NCI-H1930 (cell line): ENCODE measurements around the gene JAZF1.

Experiments
- DNase-seq, 2 experiments: peaks; one replicate each; lab custom pipeline; 2025; lab: John Stamatoyannopoulos, UW

JAZF1 gene

DNA sequence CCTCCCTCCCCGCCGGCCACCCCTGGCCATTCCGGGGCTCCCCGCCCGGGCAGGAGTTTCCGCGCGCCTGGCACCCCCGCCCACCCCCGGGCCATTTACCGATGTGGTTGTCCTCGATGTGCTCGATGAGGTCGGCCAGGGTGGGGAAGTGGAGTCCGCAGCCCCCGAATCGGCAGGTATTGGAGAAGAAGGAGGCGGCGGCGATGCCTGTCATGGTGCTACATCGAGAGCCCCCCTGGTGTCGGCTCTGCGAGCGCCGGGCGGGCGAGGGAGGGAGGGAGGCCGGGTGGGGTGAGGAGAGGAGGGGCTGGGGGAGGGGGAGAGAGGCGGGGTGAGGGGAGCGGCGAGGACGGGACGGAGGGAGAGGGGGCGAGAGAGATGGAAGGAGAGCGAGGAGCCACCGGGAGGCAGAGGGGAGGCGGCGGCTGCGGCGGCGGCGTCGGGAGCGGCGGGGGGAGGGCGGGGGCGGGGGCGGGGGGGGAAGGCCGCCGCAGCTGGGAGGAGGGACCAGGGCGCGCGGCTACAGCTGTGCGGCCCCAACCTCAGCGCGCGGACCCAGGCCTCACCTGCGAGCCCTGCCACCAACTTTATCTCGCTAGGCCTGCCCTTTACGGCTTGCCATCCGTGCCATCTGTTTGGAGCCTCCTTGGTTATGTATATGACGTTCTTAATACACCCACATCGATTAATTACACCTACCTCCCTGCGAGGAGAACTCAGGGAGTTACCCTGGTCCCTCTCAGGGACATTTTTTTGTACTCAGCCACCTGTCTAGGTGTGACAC, at the start of gene JAZF1:
TSS of gene JAZF1 (minus strand) at position 432 of the 784 bp plus-strand sequence.
- DNase-seq, result peak; percentile 60 to 61

DNA sequence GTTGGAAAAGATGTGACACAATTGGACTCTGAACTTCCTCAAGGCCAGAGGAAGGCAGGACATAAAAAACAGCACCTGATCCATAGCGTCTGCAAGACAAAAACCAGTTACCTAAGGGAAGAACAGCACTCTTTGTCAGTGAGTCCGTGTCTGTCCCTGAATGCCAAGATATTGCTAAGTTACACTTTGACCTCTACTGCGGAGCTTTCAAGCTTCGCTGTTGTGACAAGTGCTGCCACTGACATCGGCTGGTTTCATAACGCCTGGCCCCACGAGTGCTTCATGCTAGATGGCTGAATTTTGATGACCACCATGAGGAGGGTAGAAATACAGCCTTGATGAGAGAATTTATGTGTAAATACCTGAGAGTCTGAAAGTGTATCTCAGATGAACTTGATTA, 49.7 kb upstream of the JAZF1 start:
- no peak for DNase-seq

DNA sequence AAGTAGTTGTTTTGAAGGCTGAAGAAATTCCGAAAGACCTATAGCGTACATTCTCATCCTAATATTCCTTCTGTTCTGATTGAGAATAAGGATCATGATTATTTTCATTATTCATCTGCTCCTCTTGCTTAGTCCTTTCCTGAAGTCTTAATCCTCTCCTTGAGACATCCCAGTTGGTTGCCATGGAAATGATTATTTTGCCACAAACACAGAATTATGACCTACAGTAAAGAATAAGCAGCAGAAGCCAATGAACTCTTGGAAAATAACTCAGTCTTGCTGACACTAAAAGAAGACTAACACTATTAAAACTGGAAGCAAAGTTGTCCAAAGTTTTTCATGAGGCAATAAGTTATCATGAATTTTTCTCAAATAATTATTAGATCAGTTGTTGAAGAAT, 47.8 kb upstream of the JAZF1 start:
- no peak for DNase-seq

DNA sequence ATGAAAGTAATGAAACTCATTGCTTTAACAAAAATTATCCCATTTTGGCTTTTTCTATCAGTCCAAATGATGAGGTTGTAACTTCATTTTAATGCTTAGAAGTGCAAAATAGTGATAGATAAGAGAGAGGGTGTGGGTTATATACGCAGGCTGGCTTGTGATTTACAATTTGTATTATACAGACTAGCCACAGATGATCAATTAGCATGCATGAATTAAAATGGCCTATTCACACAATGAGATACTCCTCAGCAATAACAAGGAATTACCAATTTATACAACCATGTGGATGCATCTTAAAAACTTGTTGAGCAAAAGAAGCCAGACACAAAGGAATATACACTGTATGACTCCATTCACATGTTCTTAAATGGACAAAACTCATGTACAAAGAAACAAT, 45.4 kb upstream of the JAZF1 start:
- no peak for DNase-seq

DNA sequence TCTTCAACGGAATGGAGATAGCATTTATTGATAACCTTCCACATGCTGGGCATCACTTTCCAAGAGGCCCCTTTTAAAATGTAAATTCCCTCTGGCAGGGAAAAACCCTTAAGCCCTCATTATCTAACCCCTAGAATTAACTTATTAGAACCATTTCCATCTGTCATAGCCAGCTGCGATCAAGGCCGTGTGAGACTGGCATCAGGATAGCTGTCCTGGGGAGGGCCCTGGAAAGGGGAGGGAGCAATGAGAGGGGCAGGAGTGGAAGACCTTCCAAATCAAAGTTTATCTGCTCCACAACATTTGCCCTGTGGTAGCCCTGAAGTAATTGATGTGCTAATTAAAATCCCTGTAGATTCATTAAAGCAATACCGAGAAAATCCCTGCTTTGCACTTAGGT, 45.0 kb upstream of the JAZF1 start:
- DNase-seq, result no peak

DNA sequence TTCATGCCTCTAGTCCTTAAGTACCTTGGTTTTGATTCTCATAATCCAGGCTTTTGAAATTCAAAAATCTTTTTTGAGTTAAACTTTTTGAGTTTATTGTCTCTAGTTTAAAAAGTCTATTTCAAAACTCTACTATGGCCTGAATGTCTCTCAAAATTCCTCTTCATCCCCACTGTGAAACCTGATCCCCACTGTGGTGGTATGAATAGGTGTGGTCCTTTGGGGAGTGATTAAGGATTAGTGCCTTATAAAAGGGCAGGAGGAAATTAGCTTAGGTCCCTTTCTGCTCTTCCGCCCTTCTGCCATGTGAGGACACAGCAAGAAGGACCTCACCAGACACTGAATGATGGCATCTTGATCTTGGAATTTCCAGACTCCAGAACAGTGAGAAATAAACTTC, 44.1 kb upstream of the JAZF1 start:
- no peak for DNase-seq

DNA sequence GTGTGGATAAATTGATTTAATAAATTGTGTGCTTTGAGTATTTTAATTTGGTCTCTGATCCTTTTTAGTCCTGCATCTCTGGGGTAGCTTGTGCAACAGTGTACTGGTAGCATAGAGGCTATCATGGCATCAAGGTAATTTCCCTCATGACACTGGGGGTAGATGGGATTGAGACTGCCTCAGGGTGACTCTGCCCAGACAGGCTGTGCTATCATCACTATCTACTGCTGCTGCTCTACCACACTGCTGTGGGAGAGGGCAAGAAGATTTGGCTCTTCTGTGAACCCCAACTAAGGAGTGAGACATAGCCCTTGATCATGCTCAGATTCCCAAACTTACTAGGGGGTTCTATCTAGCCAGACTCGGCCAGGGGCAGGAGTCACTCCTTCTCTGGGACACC, 43.6 kb upstream of the JAZF1 start:
- DNase-seq, result no peak

DNA sequence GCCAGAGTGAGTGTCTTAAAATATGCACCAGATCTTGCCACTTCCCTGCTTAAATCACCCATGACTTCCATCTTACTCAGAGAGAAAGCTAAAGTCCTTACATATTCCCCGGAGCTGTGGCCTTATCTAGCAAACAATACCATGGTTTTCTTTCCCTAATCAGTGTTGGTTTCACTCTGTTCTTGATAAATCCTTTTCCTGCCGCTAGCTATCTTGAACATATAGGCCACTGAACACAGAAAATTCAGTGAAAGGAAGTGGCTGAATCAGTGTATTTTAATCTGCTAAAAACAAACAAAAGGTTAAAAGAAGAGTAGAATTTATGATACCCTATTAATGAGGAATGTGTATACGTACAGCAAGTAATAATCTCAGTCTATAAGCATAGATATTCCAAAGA, 42.0 kb upstream of the JAZF1 start:
- no peak for DNase-seq

DNA sequence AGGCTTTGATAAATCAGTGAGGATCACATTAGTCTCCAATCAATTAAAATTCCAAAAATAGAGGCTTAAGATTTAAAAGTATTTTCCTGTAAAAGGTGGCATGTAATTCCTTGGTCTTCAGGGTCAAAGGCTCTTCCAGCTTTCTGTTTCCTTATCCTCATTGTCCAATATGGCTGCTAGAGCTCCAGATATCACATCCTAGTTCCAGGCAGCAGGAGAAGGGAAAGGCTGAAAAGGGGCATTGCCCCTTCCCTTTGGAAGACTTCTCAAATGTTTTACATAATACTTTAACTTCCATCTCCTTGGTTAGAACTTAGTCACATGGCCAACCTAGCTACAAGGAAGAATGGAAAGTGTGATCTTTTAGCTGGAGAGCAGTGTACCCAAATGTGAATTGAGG, 39.2 kb upstream of the JAZF1 start:
- DNase-seq, result no peak

DNA sequence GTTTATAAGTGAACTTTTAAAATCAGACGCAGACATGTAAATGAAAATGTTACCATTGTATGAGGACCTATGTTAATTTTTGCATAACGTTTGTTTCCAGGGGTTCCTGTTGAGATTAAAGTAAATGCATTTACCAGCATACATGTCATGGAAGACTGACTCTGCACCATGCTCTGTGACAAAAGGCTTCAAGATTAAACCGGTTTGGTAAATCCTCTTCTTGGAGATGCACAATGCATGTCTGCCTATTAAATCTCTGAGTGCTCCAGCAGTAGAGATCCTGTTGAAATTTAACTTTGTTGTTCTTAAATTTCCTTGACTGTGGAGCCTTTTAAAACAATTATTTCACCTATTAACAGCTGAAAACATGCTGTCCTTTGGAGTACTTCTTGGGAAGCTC, 36.5 kb upstream of the JAZF1 start:
- no peak for DNase-seq

DNA sequence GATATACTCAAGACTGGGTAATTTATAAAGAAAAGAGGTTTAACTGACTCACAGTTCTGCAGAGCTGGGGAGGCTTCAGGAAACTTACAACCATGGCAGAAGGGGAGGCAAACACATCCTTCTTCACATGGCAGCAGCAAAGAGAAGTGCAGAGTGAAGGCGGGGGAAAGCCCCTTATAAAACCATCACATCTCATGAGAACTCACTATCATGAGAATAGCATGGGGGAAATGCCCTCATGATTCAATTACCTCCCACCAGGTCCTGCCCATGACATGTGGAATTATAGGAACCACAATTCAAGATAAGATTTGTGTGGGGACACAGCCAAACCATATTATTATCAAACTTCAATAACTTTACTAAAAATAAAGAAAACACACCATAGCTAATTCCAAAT, 30.4 kb upstream of the JAZF1 start:
- no peak for DNase-seq

DNA sequence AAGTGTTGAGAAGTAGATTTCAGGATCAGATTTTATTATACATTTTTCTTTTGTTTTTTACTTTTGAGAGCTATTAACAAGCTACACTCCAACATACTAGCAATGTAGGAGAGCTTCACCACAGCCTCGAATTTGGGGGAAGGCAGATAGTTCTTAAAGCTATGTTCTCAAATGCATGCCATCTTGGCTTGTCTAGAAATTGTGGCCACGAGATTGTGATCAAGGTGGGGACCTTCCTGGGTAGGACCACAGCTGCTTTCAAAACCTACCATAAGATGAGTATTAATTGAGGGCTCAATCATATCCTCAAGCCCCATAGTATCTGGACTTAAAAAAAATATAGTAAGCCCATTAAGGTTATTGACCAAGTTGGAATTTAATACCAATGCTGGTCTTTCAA, 27.9 kb upstream of the JAZF1 start:
- no peak for DNase-seq

DNA sequence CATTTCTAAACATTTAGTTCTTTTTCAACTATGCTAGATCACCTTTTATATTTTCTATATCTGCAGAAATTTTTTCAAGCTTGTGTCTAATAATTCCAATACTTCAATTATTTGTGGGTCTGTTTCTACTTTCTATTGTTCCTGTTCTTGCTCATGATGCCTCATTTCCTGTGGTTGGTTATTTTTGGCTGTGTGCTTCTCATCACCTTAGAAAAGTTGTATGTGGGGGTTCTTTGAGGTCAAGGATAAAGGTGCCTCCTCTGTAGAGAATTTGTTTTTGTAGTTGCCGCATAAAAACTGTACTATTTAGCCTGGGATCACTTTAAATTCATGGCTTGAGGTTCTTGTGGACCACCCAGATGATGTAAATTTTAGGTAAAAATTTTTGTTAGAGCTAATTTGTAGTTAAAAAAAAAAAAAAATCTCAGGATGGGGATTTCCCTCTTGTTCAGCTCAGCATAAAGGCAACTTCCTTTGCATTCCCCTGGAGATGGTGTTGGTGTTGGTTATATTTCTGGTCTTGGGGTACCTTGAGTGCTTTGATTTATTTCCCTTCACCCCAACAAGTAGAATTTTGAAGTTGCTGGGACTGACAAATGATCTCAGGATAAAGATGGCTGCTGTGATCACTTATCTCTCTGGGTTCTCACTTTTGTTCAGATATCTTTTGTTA, 27.0 kb upstream of the JAZF1 start:
- no peak for DNase-seq

DNA sequence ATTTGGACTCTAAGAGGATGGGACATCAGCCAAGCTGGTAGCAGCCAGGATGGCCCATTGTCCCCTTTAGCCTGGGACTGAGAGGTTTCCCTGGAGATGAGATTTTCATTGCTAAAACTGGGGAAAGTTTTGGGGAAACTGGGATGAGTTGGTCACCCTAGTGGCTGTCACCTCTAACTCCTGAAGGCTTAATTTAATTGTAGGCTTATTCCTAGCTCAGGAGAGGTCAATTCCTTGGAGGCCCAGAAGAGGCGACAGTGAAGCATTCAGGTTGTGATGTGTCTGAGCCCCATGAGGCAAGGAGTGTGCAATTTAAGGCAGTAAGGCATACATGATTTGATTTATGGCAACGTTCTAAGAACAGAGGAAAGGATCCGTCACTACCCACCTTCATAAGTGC, 24.9 kb upstream of the JAZF1 start:
- DNase-seq, result no peak

DNA sequence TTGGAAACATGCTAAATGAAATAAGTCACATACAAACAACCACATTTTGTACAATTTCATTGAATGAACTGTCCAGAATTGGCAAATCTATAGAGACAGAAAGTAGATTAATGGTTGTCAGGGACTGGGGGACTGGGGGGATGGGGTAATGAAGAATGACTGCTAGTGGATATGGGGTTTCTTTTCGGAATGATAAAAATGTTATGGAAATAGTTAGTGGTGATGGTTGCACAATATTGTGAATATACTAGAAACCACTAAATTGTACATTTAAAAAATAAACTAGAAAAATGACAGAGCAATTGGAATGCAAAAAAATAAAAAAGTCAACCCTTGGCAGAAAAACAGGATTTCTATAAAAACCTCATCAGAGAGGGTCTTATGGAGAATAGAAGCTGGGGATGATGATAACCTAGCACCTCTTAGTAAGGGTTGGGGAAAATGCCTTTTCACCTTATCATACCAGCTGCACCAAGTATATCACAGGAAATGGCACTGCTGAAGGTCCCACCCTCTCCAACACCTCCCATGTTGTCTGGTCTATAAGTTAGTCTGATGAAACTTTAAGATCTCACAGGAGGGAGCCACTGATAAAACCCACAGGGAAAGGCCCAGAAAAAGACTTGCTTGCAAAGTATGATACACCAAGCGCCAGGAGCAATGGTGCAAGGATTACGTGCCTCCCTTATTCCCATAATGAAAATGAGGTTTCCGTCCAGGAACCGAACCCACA, 23.1 kb upstream of the JAZF1 start:
- DNase-seq, result no peak

DNA sequence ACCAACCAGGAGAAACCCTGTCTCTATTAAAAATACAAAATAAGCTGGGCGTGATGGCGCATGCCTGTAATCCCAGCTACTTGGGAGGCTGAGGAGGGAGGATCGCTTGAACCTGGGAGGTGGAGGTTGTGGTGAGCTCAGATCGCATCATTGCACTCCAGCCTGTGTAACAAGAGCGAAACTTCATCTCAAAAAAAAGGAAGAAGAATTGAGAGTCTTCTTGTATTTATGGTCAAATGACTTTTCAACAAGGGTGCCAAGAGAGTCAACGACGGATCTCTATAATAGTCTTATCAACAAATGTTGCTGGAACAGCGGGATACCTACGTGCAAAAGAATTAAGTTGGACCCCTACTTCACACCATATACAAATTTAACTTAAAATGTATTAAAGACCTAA, 21.6 kb upstream of the JAZF1 start:
- DNase-seq, result no peak

DNA sequence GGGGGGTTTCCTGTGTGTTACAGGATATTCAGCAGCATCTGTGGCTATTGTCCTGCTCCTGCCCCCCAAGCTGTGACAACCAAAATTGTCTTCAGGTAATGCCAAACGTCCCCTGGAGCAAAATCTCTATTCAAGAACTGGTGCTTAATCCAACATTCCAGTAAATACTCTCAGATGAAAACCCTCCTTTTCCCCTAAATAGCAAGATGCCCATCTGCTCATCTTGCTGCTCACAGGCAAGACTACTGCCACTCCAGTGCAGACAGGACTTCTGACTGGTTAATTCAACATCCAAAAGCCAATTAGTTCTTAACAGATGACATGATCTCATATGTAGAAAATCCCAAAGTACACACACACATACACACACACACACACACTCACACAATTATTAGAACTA, 20.5 kb upstream of the JAZF1 start:
- no peak for DNase-seq

DNA sequence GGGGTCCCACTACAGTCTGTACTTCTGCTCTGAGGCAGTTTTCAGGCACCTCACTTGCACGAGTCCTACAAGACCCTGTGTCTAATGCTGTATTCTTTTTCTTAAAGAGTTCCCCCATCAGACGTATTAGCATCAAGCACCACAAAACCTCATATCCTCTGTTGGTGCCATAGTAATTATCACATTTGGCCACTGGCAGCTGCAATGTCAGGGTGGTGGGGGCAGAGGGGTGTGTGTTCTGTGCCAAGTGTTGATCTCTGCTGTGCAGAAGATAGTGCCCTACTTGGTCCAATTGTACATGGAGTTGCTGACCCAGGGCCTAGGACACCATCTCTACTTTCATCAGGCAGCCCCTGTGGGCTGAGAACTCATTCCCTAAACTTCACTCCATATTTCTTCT, 20.0 kb upstream of the JAZF1 start:
- no peak for DNase-seq

DNA sequence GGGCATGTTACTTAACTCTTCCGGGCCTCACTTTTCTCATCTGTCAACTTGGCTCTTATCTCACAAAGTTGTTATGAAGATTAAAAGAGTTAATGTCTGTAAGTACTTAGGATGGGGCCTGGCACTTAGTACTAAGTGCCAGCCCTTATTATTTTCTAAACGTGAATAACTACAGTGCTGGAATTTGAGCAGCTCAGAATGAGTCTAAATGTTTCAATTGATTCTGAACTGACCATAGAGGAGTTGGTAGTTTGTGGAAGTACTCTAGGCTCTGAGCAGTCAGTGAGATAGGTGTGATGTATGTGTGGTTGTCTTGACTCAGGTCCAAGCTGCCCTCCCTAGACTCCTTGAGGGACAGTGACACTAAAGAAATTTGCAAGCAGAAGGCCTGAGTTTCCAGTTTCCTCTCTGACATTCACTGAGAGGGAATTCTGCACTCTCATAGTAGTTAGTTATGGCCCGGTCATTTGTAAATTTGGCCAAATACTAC, 18.5 kb upstream of the JAZF1 start:
- no peak for DNase-seq

DNA sequence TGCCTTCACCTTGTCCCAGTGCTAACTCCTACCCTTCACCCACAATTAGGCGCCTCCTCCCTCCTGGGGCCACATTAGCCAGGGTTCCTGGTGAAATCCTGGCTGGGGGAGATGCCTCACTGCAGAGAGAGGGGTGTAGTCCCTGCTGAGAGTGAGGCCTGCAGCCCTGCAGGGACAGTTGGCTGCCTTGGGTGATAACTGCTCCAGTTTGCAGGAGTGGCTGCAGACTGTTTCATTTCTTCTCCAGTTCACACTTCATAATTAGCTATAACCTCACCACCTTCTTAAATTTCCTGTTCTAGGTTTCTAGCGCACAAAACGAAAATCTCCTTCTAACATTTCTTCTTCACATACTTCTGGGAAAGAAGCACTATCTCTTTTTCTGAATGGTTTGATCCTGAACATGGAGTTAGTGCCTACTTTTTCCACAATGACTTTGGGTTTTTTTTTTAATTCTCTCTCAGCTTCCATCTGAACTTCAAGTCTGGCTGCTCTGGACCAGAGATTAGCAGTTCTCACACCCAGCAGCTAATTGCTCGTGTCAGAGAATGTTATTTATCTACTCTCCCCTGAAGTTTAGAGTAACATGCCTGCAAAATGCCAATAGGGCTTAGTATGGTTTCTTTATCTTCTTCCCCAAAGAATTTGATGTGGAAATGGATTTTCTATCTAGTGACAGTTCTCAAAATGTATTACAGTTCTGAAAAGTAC, 15.5 kb upstream of the JAZF1 start:
- DNase-seq, result no peak

DNA sequence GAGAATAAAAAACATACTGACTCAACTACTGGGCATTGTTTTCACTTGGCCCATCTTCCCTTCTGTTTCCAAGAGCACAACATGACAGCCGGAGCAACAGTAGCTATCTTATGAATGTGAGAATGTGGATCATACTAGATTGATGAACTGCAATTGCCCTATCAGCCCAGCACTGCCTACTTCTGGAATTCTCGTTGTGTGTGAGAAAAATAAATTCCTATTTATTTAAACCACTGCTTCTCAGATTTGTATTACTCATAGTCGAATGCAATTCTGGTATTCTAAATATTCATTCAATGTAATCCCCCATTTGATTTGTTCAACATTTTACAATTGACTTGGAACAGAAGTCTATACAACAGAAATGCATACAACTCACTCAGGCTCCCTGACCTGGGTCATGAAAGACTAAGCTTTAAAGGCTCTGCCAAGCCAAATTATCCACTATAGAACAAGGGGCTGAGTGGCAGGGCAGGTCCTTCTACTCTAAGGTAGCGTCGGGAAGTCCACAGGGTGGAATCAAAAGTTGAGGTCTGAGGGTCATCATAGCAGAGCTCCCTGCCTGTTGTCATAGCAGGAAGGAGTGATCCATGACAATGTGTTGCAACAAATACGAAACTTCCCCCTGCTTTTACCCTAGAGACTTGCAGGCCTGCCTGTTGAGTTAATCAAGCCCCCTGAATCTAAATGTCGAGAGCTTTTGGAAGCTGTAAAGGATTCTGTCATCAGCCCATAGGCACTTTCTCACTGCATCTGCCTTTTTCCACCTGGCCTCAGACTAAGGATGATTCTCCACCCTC, 12.4 kb upstream of the JAZF1 start:
- DNase-seq, result no peak

DNA sequence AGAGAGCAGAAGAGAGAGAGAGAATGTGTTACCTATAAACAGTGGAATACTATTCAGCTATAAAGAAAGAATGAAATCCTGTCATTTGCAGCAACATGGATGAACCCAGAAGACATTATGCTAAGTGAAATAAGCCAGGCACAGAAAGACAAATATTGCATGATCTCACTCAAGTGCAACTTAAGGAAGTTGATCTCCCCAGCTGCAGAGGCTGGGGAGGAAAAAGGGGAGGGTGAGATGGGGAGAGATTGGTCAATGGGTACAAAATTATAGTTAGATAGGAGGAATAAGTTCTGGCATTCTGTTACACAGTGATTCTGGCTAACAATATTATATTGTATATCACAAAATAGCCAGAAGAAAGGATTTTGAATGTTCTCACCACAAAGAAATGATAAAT, 11.2 kb upstream of the JAZF1 start:
- no peak for DNase-seq
